NCI-H187 (cell line): ENCODE results near the gene ACP4.
"Not testable (repeated sequence)": the region's sequence is repeated elsewhere in the genome, so short reads cannot be mapped to it uniquely, and the experiment has no call there.

ENCODE experiments used
- DNase-seq, 2 experiments: peaks; one replicate each; lab custom pipeline; 2025; lab: John Stamatoyannopoulos, UW

ACP4 gene

GRCh38 chr19:50797429-50797780 lies 7.2 kb downstream of the ACP4 start:
- DNase-seq = no peak

- no peak for DNase-seq
Observed at GRCh38 chr19:50797781-50798658, 7.8 kb downstream of the ACP4 start.

GRCh38 chr19:50798659-50799546 lies 8.7 kb downstream of the ACP4 start:
- no peak for DNase-seq

- DNase-seq = no peak
Observed at GRCh38 chr19:50799547-50799851, 9.3 kb downstream of the ACP4 start.

- DNase-seq = no peak
Observed at GRCh38 chr19:50801107-50801506, 10.9 kb downstream of the ACP4 start.

- peak in 1 of 2 experiments; percentile 67 for DNase-seq
Observed at GRCh38 chr19:50803633-50804419, 13.6 kb downstream of the ACP4 start.

GRCh38 chr19:50804420-50805272 lies 14.4 kb downstream of the ACP4 start:
- peak; percentile 97 to 98 for DNase-seq

- no peak for DNase-seq
Observed at GRCh38 chr19:50808856-50809255, 18.6 kb downstream of the ACP4 start.

- not testable (repeated sequence) for DNase-seq
Observed at GRCh38 chr19:50811622-50812238, 21.5 kb downstream of the ACP4 start.

GRCh38 chr19:50812474-50812873 lies 22.3 kb downstream of the ACP4 start:
- no peak for DNase-seq

GRCh38 chr19:50814883-50815282 lies 24.7 kb downstream of the ACP4 start:
- no peak for DNase-seq

- no peak for DNase-seq
Observed at GRCh38 chr19:50815439-50815838, 25.2 kb downstream of the ACP4 start.

- DNase-seq = peak; percentile 52 to 66
Observed at GRCh38 chr19:50817941-50818858, 28.0 kb downstream of the ACP4 start.

GRCh38 chr19:50818859-50819472 lies 28.8 kb downstream of the ACP4 start:
- no peak for DNase-seq

- DNase-seq = no peak
Observed at GRCh38 chr19:50819636-50820035, 29.4 kb downstream of the ACP4 start.

GRCh38 chr19:50820086-50820485 lies 29.9 kb downstream of the ACP4 start:
- no peak for DNase-seq

GRCh38 chr19:50820549-50821247 lies 30.5 kb downstream of the ACP4 start:
- DNase-seq = no peak

- DNase-seq = no peak
Observed at GRCh38 chr19:50821248-50821612, 31.0 kb downstream of the ACP4 start.

- no peak for DNase-seq
Observed at GRCh38 chr19:50821622-50822021, 31.4 kb downstream of the ACP4 start.
